Hematopoietic multipotent progenitor cell treated with erythropoietin and hydrocortisone succinate and interleukin-3 and kit ligand, for 15 days (in vitro differentiated cells): ENCODE measurements around the gene GNAL.
A peak's percentile ranks its signal among the peaks of the same experiment; 100 is the strongest.
"Not testable (repeated sequence)": the region's sequence is repeated elsewhere in the genome, so short reads cannot be mapped to it uniquely, and the experiment has no call there.

Experiments
- DNase-seq: peaks from one replicate; pipeline ENCODE4 v3.0.0-alpha.2; 2015; ENCODE audit warnings: low spot score

Gene GNAL

GRCh38 chr18:11688972-11689668 lies at the start of gene GNAL:
TSS of gene GNAL (plus strand) at chr18:11689264. CDS start at chr18:11689564, 300 bp downstream.
- peak; percentile 8 for DNase-seq

GRCh38 chr18:11647310-11647709 lies 41.8 kb upstream of the GNAL start:
- not testable (repeated sequence) for DNase-seq

GRCh38 chr18:11647804-11648203 lies 41.3 kb upstream of the GNAL start:
- DNase-seq, result not testable (repeated sequence)

GRCh38 chr18:11649839-11650238 lies 39.2 kb upstream of the GNAL start:
- no peak for DNase-seq

- DNase-seq, result no peak
Measured at GRCh38 chr18:11651899-11652298, 37.2 kb upstream of the GNAL start.

- DNase-seq, result no peak
Measured at GRCh38 chr18:11653521-11653920, 35.5 kb upstream of the GNAL start.

- DNase-seq, result peak; percentile 42
Measured at GRCh38 chr18:11654736-11655605, 34.1 kb upstream of the GNAL start.

- no peak for DNase-seq
Measured at GRCh38 chr18:11655606-11655932, 33.5 kb upstream of the GNAL start.

GRCh38 chr18:11657152-11657551 lies 31.9 kb upstream of the GNAL start:
- no peak for DNase-seq

GRCh38 chr18:11657554-11657953 lies 31.5 kb upstream of the GNAL start:
- no peak for DNase-seq

- no peak for DNase-seq
Measured at GRCh38 chr18:11658019-11658418, 31.0 kb upstream of the GNAL start.

- no peak for DNase-seq
Measured at GRCh38 chr18:11658989-11659388, 30.1 kb upstream of the GNAL start.

GRCh38 chr18:11660691-11661090 lies 28.4 kb upstream of the GNAL start:
- DNase-seq, result no peak

GRCh38 chr18:11661430-11661829 lies 27.6 kb upstream of the GNAL start:
- DNase-seq, result no peak

- no peak for DNase-seq
Measured at GRCh38 chr18:11663439-11664029, 25.5 kb upstream of the GNAL start.

- DNase-seq, result no peak
Measured at GRCh38 chr18:11664286-11664685, 24.8 kb upstream of the GNAL start.

- DNase-seq, result no peak
Measured at GRCh38 chr18:11665146-11665545, 23.9 kb upstream of the GNAL start.

GRCh38 chr18:11665587-11665986 lies 23.5 kb upstream of the GNAL start:
- DNase-seq, result no peak

GRCh38 chr18:11666176-11666575 lies 22.9 kb upstream of the GNAL start:
- DNase-seq, result no peak

GRCh38 chr18:11666831-11667230 lies 22.2 kb upstream of the GNAL start:
- no peak for DNase-seq

GRCh38 chr18:11667578-11667977 lies 21.5 kb upstream of the GNAL start:
- DNase-seq, result no peak

GRCh38 chr18:11668441-11669169 lies 20.5 kb upstream of the GNAL start:
- DNase-seq, result no peak
